GM12891 (cell line): ENCODE data around the gene FNBP1.

Experiments used
- DNase-seq: peaks from one replicate; pipeline ENCODE4 v3.0.0; 2011; ENCODE audit warnings: low spot score; ENCODE audit not compliant: insufficient read length
- FAIRE-seq: peaks from 2 replicates; lab custom pipeline; 2011; peaks lifted over from hg19 to GRCh38; lab: Jason Lieb, UNC
- PAX5 ChIP-seq: IDR thresholded peaks from 2 replicates; pipeline ENCODE4 v1.6.1; 2011; ENCODE audit warnings: low read length, moderate library complexity, mild to moderate bottlenecking; ENCODE audit not compliant: insufficient read depth, severe bottlenecking
- POLR2A ChIP-seq: IDR thresholded peaks from 2 replicates; pipeline ENCODE4 v1.6.1; 2011; ENCODE audit warnings: low read depth, low read length, control low read depth
- POLR2AphosphoS5 ChIP-seq: IDR thresholded peaks from 2 replicates; pipeline ENCODE4 v1.6.1; 2011; ENCODE audit warnings: low read depth, low read length, control low read depth
- POU2F2 ChIP-seq: IDR thresholded peaks from 2 replicates; pipeline ENCODE4 v1.6.1; 2011; ENCODE audit warnings: low read depth, mild to moderate bottlenecking, control low read depth, low read length, moderate library complexity
- SPI1 ChIP-seq: IDR thresholded peaks from 2 replicates; pipeline ENCODE4 v1.6.1; 2011; ENCODE audit warnings: low read depth, low read length, control low read depth
- TAF1 ChIP-seq: IDR thresholded peaks from 2 replicates; pipeline ENCODE4 v1.6.1; 2011; ENCODE audit warnings: low read depth, low read length, control low read depth

Gene FNBP1

DNA sequence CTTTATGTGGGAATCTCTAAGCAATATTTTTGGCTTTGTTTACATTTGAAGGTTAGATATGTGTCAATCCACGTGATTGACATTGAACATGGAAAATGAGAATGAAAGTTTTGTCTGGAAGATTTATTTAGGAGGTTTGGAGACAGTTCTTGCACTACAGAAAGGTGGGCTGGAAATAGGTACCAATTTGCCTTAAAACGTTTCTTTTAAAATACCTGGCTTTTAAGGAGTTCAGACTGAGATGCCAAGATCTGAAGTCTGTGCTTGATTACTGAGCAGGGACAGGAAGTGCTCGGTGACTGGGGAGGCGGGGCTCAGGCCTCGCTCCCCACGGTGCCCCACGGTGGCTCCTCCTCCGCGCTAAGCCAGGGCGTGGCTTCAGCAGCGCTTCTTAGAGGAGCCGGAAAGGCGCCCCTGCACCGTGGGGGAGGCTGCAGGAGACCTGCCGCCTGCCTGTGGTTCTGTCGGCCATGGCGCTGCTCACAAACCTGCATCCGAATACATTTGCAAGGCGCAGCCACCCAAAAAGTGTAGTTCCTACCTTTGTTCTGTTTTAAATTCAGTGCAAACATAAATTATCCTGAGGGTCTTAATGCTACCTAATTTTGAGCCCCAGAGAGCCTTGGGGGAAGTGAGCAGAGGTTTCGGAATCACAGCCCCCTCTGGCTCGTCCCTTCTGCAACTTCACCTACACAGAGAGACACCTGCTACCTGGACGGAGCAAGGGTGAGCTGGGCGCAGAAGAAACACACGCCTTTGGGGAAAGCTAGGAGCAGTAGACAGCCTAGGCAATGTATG, 158.6 kb downstream of the FNBP1 start:
- FAIRE-seq (peak; percentile 94), DNase-seq (peak; percentile 90)
- TF ChIP-seq POLR2A (peak; percentile 76), TAF1 (peak; percentile 62), POU2F2 (no peak; the same call in 1 of the 2 replicates), SPI1 (peak; percentile 69), POLR2AphosphoS5 (peak; percentile 36), PAX5 (no peak)

DNA sequence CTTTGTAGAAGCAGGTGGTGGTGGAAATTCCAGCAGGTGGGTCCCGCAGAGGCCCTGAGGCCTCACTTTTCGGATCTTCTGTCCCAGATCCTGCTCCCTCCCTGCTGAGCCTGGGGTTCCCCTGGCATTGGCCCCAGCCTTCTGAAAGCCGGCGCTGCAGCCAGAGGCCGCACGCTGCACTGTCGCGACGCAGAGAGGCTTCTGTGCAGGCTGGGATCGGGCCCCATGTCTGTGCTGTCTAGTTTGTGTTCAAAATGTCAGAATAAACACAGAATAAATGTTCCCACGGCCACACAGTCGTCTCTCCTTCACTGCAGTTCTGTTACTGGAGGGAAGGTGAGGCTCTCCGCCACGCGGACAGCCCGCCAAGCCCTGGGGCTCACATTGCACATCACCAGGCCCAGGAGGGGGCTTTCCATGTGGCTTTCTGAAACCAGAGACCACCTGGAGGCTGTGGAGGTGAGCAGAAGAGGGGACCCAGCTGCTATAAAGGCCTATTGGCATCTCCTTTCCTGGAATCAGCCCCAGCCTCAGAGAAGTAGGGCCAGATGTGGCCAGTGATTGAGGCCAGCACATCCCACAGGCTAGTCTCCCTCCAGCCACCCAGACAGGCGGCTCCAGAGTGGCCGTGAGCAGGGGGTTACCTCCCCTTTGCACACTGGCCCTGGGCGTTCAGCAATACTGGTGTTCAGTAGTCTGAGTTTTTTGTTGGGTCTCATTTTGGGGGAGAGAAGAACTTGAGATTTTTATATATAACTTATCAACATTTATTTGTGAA, 161.3 kb downstream of the FNBP1 start:
- no peak for DNase-seq
- TF ChIP-seq POLR2AphosphoS5 (peak; percentile 50; the same call in 1 of the 2 replicates), PAX5 (no peak)
- FAIRE-seq: no peak

DNA sequence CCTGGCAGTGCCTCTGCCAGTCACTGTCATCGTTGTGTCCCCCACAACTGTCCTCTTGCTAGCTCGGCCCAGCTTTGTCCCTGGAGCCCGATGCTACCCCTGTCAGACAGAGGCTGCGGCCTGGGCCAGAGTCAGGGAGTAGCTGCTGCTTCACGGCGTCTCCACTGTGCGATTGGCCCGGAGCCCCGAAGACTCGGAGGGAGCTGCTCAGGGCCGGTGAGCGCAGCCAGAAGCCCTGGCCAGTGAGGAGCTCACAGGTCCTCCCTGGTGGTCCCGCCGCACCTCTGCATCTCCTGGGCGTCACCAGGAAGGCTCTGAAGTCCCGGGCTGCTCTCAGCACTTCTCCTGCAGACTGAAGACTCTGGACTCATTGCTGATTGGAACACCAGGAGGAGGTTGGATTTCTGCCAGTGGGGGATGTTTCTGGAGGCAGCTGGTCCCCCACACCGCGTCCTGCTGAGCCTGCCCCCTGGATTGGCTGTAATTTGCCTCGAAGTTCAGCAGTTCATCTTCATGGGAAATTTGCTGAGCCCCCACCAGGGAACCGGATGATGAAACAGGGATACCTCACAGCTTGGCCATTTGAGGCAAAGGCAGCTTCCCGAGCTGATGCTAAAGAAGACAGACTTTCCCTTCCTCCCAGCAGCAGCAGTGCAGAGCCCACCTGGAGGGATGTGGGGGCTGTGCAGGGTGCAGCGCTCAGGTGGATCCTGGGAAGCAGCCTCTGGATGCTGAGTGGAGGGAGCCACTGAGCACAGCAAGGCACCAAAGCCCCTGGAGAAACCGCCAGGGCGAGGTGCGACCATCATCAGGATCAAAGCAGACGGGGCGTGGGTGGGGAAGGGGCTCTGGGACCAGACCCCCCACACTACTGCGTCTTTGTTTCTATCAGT, 162.1 kb downstream of the FNBP1 start:
- FAIRE-seq: no peak
- TF ChIP-seq POLR2AphosphoS5: no peak
- TF ChIP-seq POU2F2: no peak
- no peak for TF ChIP-seq POLR2A
- TF ChIP-seq SPI1: no peak
- no peak for TF ChIP-seq PAX5
- no peak for TF ChIP-seq TAF1
- DNase-seq: no peak

DNA sequence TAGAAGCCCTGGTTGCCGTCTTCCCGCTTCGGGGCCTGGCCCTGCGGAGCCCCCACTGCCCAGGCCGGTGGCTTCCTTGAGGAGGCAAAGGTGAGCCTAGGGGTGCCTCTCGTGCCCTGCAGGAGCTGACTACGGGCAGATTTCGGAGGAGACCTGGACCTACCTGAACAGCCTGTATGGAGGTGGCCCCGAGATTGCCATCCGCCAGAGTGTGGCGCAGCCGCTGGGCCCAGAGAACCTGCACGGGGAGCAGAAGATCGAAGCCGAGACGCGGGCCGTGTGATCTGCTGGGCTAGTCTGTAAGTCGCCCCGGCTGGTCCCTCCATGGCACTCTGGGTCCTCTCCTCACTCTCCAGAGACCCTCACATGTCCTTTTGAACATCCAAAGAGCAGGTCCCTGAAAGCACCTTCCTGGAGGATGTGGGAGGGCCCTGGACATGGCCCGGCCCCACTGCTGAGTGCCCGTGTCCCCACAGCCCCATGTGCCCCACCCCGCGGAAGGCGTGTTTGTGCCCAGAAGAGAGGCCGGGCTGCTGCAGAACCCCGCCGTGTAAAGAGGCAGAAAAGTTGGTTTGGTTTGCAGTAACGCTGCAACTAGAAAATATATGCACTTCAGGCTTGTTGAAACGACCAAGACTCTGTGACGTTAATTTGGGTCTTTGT, 162.9 kb downstream of the FNBP1 start:
- DNase-seq (no peak), FAIRE-seq (no peak)
- TF ChIP-seq POLR2A: no peak

DNA sequence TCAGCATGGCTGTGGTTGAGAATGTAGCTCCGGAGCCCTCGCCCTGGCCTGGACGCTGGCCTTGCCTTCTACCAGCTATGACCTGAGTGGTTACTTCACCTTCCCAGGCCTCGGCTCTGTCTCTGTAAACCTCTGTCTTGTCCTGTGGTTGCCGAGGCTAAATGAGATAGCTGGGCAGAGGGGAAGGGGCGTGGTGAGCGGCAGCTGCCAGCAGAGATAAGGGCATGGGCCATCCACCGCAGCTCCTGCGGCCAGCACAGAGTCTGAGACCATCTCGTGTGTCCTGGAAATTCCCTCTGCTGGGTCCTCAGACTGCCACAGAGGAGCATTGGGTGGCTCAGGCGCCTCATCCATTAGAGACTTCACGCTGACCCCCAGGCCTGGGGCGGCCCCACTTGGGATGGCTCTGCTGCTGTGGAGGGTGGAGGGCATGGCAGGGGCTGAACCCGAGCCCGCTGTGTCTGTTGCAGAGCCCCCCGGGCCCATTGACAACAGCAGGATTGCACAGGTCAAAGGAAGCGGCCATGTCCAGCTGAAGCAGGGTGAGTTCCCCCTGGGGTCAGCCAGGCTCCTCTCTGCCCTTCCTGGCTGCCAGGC, 163.8 kb downstream of the FNBP1 start:
- no peak for DNase-seq
- no peak for FAIRE-seq
- TF ChIP-seq PAX5: no peak
- no peak for TF ChIP-seq POU2F2
- no peak for TF ChIP-seq POLR2AphosphoS5
- no peak for TF ChIP-seq TAF1
- no peak for TF ChIP-seq POLR2A
- TF ChIP-seq SPI1: no peak

DNA sequence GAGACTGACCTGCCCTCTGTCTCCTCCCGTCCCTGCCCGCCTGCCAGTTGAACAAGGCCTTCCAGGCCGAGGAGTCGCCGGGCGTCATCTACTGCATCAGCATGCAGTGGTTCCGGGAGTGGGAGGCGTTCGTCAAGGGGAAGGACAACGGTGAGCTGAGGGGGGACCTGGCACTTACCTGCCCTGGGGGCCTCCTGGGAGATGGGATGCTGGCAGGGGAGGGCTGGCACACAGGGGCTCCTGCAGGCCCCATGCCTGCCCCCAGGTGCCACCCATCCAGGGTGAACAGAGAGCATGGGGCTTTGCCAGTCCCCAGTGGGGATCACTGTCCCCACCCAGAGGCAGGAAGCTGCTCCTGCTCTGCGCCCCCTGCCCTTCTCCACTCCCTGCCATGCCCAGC, 164.7 kb downstream of the FNBP1 start:
- TF ChIP-seq SPI1: no peak
- no peak for TF ChIP-seq TAF1
- TF ChIP-seq POLR2AphosphoS5: no peak
- DNase-seq: no peak
- no peak for FAIRE-seq

DNA sequence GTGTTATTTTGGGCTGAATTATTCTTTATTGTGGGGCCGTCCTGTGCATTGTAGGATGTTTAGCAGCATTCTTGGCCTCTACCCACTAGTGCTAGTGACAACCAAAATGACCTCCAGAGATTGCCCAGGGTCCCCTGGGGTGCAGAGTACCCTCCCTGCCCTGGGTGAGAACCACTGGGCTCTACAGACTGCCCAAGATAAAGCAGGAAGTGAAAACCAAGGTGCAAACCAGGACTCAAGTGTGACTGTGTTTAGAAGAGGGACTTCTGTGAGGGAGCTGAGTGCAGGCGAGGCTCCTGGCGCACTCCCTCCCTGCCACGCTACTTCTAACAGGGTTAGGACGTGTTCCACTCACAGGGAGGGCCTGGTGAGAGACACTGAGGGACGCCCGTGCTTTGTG, 166.2 kb downstream of the FNBP1 start:
- TF ChIP-seq POLR2AphosphoS5 (no peak), PAX5 (no peak), SPI1 (peak; percentile 41; the same call in 1 of the 2 replicates), POU2F2 (no peak), POLR2A (no peak), TAF1 (no peak)
- DNase-seq: no peak
- no peak for FAIRE-seq

DNA sequence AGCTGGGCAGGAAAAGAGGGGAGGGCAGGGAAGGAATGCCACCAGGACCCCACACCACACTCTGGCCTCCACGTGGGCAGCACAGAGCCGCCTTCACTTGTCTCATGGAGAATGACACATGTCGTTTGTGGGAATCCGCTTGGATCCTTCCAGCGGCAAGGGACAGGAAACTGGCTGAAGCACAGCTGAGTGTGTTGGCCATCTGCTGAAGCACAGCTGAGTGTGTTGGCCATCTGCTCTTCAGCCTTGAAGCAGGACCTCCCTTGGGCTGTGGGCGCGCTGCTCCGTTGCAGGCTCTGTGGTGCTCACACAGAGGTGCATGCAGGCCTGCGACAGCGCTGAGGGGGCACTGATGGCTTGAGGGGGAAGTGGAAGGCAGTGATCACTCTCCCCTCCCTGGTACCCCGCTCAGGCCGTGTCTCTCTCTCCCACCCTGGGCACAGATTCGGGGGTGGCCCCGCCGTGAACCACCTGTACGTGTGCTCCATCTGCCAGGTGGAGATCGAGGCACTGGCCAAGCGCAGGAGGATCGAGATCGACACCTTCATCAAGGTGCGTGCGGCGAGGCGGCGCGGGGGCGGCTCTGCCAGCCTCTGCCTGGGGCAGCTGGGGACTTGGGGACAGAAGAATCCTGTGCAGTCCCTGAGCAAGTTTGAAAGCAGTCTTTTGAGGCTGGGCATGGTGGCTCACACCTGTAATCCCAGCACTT, 167.1 kb downstream of the FNBP1 start:
- FAIRE-seq (no peak), DNase-seq (no peak)

More for the DNA sequence above, 167.1 kb downstream of the FNBP1 start:
- no peak for TF ChIP-seq POLR2A
- TF ChIP-seq PAX5: no peak
- no peak for TF ChIP-seq POU2F2
- TF ChIP-seq SPI1: no peak
